GM12878 (cell line): ENCODE results near the gene AADAC.

Source experiments
- CTCF ChIP-seq, 3 experiments: IDR thresholded peaks in 2 of 3; conservative IDR thresholded peaks in 1 of 3; 2 replicates each; pipeline ENCODE4 v1.5.1; 2011; ENCODE audit warnings: low read depth in 3 of 3, low read length in 3 of 3, mild to moderate bottlenecking in 3 of 3, control low read depth in 2 of 3, moderate library complexity in 2 of 3, inconsistent platforms in 1 of 3, mixed read lengths in 1 of 3; ENCODE audit not compliant: control insufficient read depth in 2 of 3, insufficient read depth in 1 of 3; ENCODE audit errors: extremely low read depth in 1 of 3
- ZZZ3 ChIP-seq: IDR thresholded peaks from 2 replicates; pipeline ENCODE4 v1.6.1; 2011; ENCODE audit warnings: low read depth; ENCODE audit not compliant: control insufficient read depth, insufficient read length
- TF ChIP-seq, protein P1 (sequence below): IDR thresholded peaks from 2 replicates; pipeline ENCODE4 v1.6.1; 2012; ENCODE audit warnings: improper control_type of control experiment, low read depth, low read length; ENCODE audit not compliant: insufficient replicate concordance

DNA sequence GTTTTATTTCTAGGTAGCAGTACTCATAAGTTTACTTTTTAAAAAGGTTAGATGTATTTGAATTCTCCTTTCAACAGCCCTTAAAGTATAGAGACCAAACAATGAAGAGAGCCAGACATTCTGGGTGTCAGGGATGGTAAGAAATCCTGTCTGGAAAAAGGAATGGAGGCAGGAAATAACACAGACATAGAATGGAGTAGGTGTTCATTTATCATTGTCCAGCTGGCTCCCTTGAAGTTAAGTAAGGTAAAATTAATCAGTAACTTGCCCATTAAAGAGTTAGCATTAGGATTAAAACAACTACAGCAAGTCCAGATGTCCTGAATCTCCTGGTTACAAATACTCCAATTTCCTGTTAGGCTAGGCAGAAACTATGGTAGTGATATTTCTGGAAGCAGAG, 46.0 kb downstream of the AADAC start:
- TF ChIP-seq CTCF (IDR thresholded peaks at IDR 0.05 in 2 of 3, conservative IDR thresholded peaks at IDR 0.05 in 1 of 3; ENCODE audit: control insufficient read depth in 2 of 3, extremely low read depth in 1 of 3, insufficient read depth in 1 of 3, low read depth in 3 of 3, low read length in 3 of 3), result no peak
- TF ChIP-seq ZZZ3, result no peak
- TF ChIP-seq, protein P1, sequence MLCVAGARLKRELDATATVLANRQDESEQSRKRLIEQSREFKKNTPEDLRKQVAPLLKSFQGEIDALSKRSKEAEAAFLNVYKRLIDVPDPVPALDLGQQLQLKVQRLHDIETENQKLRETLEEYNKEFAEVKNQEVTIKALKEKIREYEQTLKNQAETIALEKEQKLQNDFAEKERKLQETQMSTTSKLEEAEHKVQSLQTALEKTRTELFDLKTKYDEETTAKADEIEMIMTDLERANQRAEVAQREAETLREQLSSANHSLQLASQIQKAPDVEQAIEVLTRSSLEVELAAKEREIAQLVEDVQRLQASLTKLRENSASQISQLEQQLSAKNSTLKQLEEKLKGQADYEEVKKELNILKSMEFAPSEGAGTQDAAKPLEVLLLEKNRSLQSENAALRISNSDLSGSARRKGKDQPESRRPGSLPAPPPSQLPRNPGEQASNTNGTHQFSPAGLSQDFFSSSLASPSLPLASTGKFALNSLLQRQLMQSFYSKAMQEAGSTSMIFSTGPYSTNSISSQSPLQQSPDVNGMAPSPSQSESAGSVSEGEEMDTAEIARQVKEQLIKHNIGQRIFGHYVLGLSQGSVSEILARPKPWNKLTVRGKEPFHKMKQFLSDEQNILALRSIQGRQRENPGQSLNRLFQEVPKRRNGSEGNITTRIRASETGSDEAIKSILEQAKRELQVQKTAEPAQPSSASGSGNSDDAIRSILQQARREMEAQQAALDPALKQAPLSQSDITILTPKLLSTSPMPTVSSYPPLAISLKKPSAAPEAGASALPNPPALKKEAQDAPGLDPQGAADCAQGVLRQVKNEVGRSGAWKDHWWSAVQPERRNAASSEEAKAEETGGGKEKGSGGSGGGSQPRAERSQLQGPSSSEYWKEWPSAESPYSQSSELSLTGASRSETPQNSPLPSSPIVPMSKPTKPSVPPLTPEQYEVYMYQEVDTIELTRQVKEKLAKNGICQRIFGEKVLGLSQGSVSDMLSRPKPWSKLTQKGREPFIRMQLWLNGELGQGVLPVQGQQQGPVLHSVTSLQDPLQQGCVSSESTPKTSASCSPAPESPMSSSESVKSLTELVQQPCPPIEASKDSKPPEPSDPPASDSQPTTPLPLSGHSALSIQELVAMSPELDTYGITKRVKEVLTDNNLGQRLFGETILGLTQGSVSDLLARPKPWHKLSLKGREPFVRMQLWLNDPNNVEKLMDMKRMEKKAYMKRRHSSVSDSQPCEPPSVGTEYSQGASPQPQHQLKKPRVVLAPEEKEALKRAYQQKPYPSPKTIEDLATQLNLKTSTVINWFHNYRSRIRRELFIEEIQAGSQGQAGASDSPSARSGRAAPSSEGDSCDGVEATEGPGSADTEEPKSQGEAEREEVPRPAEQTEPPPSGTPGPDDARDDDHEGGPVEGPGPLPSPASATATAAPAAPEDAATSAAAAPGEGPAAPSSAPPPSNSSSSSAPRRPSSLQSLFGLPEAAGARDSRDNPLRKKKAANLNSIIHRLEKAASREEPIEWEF, result no peak
